GM04504 (cell line): Measurements from ENCODE around the gene TRDMT1.
"Not testable (repeated sequence)": the region's sequence is repeated elsewhere in the genome, so short reads cannot be mapped to it uniquely, and the experiment has no call there.

ENCODE experiments used
- DNase-seq: peaks from one replicate; pipeline ENCODE4 v3.0.0-alpha.2; 2012; ENCODE audit warnings: low read depth

Gene TRDMT1

DNA sequence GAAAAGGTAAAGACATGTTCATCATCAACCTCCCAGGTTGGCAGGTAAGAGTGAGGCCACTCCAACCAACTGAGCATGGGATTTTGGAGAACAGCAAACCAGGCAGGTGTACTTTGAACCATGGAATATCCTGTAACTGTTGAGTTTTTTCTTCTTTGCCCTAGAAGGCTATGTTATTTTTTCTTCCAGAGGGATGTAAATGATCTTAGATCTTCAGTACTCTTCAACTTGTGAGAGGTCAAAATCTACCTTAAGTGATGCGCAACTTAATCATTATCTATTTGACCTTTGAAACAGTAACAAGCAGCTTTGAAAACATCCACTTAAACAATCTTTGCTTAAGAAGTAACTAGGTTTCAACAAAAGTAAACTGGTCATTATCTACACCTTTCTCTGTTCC, 71.7 kb downstream of the TRDMT1 start, which contains the start of gene CUBN:
CUBN (minus strand) TSS at position 71 of the 400 bp plus-strand sequence; CDS start at position 25, 46 bp downstream.
- no peak for DNase-seq

DNA sequence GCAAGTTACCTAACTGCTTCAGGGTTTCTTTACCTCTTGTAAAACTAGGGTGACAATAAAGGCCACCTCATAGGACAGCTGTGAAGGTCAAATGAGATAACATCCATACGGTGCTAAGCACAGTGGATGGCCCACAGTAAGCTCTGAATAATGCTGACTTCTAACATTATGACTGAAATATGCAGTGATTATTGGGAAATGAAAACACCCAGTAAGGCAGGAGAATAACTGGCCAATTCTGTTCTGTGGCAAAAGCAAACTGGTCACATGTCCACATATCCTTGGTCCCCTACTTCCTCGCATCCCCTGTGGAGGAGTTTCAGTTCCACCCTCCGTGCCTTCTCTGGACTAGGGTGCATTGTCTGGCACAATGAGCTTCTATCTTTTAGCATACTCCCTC, 73.2 kb downstream of the TRDMT1 start:
- DNase-seq, result no peak

DNA sequence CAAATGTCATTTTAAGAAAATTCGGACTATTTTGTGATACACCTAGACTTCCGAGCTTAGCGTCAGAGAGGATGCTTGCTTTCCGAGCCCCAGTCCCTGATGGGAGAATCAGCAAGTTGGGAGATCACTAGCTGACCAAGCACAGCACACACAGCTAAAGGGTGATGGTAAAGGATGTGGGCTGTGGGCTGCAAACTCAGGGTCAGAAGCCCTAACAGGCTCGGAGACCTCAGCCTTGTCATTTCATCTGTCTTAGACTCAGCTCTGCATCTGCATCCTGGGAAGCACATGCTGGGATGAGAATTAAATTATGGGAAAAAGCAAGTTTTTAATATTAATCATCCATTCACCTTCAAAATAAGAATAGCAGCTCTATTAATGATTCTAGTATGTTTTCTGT, 75.1 kb downstream of the TRDMT1 start:
- no peak for DNase-seq

DNA sequence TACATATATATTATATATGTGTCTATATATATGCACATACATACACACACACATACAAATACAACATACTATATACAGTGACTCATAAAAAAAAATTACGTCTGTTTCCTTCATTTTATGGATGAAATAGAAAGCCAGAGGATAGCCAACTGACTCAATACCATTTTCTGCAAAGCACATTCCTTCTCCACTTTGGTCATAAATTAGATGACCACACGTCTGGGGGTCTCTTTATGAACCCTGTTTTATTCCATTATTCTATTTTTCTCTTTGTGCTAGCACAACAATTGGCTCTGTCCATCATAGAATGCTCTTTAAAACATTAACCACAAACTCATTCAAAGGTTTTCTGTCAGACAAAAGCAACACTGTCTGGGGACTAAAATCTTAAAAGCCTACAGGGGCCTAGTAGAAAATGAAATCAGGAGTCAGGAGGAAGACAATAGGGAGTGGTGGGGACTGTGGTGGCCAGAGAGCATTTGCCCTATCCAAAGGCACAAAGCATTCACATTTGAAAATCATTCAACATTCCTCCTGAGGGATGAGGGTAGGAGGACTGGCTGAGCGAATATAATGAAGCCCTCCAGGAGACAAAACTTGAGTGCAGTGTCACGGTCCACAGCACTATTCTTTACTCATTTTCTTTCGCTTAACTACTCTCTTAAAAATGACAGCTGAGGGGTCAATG, 76.1 kb downstream of the TRDMT1 start:
- DNase-seq, result no peak

DNA sequence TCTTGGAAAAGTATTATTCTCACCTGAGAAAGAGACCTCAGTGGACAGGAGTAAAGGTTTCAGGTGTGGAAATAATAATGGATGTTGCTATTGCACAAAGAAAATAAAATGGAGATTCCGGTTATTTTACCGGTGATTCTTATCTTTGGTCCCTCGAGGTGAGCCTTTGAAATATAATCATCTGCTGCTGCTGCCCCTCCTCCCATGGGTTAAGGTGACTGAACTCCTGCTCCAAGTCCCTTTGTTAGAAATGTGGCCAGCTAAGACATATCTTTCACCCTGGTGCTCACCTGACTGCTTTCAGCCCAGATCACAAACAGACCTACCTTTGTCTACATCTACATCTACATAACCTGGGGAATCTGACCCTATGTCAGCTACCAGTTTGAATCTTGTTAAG, 77.5 kb downstream of the TRDMT1 start:
- DNase-seq, result no peak

DNA sequence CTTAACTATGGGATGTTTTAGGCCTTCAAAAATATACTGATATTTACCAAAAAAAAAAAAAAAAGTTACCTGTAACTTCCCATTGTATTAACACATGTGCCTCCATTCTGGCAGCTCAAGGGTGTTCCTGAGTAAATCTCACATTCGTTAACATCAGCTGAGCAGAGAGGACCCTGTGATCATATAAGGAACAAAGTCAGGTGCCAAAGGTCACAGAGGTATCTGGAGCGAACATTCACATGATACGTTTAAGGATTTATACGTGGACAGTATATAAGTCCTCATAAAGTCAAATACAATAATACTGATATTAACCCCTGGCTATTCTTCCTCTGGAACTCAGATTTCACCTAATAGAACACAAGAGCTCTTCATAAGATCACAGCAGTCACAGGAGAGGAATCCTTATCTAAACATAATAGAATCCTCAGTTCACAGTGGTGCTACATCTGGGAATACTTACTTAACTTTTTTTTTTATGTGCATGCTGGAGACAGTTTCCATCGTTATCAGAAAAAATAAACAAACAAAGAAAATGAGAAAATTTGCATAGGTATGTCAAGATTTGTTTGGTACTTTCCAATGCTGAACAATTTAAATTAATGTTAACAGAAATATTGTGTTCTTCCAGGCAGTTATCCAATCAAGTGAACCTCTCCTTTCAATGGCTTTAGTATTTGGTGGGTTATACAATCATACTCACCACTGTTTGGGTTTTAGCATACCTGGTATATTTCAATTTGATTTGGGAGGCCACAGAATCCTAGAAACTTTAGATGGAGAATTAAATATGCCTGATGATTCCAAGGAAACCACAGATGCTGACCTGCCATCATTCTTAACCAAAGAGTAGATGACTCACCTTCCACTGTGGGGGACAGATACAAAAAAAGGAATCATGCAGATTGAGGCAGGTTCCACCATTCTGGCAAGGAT, 78.5 kb downstream of the TRDMT1 start:
- peak; percentile 57 for DNase-seq

DNA sequence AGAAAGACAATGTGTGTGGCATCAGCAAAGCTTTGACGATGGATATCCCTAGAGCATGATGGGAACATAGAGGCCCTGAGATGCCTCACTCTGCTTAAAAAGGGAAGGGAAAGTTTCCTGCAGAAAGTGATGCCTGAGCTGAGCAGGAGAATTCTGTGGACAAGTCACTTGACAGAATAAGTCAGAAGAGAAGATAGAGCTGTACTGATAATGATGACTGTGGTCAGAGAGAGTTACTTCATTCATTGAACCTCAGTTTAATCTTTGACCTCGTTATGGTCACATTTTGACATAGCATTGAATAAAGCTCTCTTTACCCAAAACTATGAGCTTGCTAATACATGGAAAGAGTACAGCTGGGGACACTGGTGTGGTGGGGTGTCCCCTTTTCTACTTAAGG, 79.4 kb downstream of the TRDMT1 start:
- no peak for DNase-seq

DNA sequence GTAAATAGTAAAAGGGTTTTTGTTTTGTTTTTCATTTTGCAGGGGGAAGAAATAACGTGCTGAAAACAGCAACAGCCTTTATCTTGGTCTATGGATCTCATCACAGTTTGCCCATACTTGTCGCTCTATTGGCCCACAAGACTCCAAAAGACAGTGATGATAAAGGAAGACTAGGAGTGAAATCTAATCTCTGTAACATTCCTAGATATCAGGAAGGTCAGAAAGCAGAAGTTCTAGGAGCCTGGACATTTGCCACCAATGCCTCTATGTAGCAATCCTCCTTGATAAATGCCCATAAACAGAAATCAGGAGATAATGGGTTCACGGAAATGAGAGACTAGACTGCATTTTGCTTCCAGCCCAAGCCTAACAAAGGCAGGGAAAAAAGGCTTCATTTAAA, 80.8 kb downstream of the TRDMT1 start:
- no peak for DNase-seq

DNA sequence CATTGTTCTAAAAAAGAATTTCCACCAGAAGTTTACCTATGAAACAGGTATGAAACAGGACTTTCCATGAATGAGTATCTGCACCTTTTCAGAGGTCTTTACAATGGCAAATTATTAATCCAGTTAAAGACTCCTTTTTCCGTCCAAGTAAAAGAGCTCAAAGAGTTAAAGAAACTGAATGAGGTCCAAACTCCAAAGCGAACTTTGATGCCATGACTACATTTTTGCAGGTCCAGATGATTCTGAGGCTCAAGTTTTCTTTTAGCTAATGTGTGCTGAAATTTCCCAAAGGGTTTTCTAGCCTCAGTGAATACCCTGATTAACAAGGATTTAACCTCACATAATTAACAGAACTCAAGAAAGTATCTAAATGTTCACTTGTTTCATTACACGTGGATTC, 81.6 kb downstream of the TRDMT1 start:
- no peak for DNase-seq

DNA sequence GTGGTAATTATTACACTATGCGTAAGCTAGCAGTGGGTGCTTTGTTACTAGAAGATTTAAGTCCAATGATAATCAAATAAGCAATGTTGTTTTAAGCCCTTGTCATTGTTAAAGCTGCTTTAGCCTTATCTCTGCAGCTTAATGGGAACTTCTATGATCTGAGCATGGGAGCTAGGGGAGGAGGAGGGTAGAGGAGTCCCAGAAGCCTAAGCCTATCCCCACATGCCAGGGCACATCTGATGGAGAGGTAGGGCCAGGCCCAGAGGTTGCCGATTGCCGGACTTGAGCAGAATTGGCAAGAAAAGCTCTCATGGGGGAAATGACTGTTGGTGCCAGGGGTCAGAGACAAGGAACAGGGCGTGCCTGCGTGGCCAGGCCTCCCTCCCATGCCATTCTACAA, 85.3 kb downstream of the TRDMT1 start:
- DNase-seq, result no peak

DNA sequence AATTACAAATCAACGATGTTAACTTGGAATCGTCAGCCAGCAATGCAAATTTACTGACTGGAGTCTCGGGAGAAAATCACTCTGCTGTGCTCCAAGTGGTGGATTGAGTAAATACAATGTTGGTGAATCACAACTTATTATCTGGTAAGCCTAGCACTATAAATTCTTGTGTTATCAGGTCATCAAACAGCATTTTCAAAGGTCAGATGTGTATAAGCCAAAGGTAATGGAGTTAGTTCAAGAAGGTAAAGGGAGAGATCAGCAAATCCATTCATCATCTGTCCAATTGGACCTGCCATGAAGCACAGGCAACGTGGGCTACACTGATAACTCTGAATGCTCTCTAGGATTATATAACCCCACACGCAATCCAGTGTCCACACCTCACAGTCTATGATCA, 85.8 kb downstream of the TRDMT1 start:
- no peak for DNase-seq

DNA sequence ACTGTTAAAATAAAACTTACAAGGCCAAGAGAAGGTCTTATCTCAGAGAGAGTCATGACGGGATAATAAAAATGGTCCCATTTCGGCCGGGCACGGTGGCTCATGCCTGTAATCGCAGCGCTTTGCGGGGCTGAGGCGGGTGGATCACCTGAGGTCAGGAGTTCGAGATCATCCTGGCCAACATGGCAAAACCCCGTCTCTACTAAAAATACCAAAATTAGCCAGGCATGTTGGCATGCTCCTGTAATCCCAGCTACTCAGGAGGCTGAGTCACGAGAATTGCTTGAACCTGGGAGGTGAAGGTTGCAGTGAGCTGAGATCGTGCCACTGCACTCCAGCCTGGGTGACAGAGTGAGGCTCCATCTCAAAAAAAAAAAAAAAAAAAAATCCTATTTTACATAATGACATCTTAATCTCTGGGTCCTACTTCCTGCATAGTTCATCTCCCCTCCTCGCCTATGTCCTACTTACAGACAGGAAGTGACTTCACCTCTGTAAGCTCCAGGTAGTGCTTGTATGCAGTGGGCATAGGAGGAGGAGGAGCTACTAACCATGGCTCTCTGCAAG, 86.5 kb downstream of the TRDMT1 start:
- not testable (repeated sequence) for DNase-seq

DNA sequence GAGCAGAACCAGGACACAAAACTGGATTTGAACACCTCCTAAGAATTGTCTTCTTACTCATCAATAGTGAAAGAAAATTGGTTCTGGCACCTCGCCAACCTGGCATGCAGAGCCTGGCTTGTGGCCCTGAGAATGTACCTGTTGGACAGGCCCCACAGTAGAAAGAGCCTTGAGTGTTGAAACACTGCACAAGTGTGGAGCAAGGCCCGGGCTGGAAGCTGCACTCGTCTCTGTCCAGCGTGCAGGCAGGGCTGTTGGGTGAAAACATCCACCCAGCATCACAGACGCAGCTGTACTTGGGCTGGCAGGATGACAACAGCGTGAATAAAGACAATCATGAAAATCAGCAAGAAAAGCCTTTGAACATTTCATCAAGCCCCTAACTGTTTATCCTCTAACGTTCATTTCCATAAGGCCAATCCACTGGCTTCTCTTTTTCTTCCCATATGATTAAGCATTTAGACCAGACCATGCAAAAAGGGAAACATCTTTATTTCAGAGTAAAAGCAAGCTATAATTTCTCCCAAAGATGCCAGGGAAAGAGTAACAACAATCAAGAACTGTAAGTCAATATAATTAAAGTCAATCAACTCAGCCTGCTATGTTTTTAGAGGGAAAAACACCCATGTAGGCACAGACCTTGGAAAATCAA, 87.5 kb downstream of the TRDMT1 start:
- DNase-seq, result peak; percentile 53

DNA sequence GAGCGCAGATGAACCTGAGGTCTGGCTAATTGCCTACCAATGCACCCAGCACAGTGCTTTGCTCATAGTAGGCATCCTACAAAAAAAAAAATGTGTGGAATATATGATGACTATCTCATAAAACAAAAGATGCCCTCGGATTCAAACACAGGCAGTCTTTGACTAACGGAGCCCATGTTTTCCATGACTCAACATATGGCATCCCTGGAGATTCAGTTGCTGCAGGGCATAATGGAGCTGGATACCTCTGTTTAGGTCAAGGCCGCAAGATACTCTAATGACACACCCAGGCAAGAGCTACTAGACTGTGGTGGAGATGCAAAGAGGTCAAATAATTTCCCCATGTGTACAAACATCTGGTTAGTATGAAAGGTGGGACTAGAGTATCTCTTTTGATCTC, 88.1 kb downstream of the TRDMT1 start:
- no peak for DNase-seq

DNA sequence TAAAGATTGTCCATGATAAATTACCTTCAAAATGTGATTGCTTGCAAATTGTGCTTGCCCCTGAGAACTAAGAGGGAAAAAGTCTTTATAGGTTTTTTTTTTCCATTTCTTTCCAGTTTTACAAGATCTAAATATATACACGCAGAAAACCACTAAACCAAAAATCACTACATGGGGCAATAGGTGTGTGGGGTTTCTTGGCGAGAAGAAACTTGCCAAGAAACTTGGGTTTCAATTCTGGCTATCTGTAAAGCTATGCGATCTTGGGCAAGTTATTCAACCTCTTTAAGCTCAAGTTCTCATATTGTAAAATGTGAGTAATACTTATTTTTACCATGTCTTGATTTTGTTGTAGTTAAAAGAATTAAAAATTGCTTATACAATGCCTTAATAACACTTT, 88.9 kb downstream of the TRDMT1 start:
- DNase-seq, result no peak

DNA sequence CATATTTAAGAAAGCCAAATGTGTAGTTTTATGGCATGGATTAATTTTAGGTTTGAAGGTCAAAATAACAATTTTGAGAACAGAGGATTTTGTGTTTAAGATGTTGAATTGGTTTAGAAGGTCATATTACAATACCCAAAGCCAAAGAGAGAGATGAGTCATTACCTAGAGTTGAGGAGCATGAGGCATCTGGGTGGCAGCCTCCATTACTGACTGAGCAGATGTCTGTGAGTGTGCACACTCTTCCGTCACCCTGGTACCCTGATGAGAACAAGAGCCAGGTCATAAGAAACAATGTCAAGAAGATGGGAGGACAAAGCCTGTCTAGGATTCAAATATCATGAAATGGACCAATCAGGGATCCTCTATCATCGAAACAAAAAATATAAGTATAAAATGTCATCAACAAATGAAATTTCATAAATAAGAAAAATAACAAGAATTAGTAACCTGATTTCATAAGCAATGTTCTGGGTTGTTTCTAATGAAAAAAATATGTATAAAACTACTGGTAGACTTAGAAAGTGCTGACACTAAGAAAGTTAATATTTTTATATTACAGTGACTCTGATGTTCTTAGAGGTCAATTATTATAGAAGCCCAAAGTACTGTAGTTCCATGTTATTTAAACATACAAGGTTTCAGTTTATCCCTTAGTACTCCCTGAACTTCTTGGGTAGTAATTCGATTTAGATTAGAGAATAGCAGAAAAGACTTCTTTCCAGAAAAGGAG, 91.8 kb downstream of the TRDMT1 start:
- DNase-seq, result peak; percentile 47

DNA sequence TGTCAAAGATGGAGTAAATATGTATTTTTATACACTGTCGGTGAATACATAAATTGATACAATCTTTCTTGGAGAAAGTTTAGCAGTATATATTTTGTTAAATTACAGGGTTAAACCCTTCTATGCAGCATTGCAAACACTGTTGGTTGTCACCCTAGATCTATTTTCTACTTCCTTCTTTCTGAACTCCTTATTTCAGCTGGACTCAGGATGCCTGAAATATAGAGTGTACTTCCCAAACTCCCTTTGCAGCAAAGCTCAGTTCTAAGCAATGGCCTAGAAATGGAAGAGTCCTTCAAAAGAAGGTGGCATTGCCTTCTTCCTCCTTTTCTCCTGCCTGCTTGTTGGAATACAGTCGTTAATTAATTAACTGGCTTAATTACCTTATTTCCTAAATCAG, 92.4 kb downstream of the TRDMT1 start:
- no peak for DNase-seq

DNA sequence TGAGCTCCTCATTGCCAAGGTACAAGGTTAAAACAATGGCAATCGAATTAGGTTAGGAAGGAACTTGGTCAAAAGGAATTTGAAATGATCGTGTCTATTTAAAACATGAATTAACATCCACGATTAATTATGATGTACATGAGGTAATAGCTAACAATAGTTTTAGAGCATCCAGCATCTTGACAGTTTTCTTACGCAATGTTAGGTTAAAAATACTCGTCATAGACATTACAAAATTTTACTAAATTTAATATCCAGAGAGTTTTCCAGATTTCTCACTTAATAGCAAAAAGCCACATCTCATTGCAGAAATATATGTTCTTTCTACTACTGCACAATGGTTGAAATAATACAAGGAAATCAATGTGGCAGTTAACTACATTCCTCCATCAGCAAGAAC, 94.5 kb downstream of the TRDMT1 start:
- no peak for DNase-seq

DNA sequence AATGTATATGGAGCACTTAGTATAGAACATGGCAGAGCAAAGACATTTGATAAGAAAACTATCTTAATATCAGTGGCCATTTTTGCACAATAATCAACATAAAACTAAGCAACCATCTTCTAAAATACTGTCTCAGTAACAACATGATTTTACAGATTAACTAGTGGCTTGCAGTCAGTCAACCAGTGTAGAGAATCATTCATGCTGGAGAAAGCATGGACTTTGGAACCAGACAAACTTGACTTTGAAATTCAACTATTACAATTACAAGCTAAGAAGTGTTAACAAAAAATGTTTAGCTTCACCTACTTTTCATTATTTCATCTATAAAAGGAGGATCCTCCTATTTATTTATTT, 99.6 kb downstream of the TRDMT1 start:
- no peak for DNase-seq

DNA sequence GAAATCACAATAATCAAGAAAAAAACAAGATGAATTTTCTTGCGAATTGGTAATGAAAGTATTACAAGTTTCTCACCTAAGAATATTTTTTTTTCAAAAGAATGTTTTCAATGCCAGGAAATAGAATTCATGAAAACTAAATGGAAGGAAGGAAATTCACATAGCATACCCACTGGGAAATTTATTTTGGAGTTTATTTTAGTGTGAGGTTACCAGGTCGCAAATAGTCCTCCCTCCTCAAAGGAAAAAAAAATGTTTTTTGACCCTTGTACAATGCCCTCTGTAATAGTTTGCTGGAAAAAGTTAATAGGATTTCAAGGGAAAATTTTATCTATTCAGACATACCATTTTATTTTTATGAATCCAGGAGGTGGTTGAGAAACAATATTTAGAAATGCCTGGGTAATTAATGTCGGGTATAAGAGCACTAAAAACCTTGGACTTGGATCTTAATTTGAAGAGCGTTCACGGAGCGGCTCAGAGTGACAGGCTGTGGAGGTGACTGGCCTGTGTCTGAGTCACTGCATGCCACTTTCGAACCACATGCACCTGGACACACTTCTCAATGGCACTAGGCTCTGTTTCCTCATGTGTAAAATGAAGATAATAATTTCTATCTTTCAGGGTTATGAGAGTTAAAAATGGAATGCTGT, 100.1 kb downstream of the TRDMT1 start:
- no peak for DNase-seq

DNA sequence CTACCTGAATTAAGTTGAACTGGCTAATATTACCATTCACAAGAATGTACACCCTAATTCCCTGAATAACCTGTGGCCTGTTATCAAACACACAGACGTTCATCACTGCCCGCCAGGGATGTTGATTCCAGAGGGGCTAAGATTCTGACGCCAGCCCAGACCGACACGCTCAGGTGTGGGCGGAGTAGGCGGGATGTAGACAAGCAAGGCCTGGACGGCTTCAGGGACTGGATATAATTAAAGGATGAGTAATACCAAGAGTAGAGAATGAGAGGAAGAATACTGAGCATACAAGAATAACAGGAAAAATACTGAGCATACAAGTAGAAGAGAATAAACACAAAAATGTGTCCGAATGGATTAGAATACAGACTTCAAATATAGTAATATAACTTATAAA, 100.9 kb downstream of the TRDMT1 start:
- DNase-seq, result no peak
